NAMALWA (cell line): ENCODE results near the gene MMEL1.

ENCODE experiments used
- DNase-seq: peaks from one replicate; pipeline ENCODE4 v3.0.0-alpha.2; 2015; ENCODE audit warnings: low spot score

Gene MMEL1

GRCh38 chr1:2604844-2605508, 27.8 kb downstream of the MMEL1 start:
- no peak for DNase-seq

DNA sequence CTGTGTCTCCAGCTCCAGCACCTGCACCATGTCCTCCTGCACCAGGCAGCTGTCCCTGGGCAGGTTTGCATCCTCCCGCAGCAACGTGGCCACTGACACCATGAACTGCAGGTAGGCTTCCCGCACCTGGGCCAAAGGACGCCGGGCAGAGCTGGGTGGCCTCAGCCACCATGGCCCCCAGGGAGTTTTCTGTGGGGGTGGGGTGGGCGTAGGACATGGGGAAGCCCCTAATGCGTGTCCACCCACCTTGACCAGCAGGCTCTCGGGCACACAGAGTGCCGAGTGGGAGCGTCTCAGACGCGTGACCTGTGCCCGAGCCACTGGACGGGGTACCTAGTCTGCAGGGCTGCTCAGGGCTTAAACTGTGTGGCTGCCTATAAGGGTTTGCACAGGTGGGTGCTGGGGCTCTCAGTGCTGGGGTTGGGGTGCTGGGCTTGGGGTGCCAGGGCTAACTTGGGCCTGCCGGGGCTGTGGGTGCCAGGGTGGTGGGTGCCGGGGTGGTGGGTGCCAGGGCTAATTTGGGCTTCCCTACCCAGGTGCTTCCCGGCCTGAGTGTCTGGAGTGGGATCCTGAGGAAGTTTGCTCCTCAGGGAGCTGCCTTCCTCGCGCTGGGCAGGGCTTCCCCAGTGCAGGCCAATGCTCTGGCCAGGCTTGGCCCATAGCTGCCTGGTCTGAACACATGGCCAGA, 28.5 kb downstream of the MMEL1 start:
- no peak for DNase-seq

GRCh38 chr1:2603521-2604155, 29.2 kb downstream of the MMEL1 start:
- no peak for DNase-seq

GRCh38 chr1:2602866-2603520, 29.8 kb downstream of the MMEL1 start:
- DNase-seq: no peak

DNA sequence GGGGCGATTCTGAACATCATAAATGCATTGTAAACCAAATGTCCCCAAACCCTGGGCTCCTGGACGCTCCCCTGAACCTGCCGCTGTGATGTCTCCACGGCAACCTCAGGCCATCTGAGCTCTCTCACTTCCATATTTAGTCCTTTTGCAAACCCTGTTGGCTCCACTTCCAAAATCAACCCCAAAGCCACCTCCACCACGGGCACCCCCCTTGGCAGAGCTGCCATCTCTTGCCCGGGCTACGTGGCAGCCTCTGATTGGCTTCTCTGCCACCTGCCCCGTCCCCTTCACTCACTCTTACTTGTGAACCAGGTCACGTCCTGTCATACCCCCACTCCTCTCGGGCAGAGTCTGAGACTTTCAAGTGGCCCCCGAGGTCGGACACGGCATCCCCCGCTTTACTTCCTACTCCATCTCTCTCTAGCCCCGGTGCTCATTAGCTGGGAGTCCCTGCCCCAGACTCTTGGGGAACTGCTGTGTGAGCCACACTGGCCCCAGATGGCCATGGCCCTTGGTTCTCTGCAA, 30.4 kb downstream of the MMEL1 start:
- DNase-seq: no peak

DNA sequence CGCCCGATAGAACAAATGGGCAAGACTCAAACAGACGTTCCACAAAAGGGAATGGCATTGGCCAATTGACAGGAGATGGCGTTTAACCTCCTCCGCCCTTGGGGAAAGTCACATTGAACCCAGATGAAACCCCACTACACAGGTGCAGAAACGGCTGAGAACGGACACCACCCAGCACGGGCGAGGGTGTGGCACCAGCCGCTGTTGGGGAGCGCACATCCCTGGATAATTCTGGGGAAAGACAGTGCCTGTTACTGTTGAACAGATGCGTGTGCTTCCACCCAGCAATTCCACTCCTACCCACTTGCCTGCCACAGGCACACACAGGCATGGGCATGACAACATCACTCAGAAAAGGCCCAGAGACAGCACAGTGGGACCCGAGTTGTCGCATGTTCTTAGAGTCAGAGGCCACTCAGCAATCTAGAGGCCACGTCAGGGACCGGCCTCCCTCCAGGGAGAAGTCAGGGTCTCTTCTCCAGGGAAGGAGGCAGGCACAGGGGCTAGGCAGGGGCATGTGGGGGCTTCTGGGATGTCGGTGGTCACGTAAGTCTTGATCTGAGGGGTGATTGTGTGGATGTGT, 31.0 kb downstream of the MMEL1 start:
- no peak for DNase-seq

GRCh38 chr1:2598329-2598931, 34.4 kb downstream of the MMEL1 start:
- DNase-seq: no peak

DNA sequence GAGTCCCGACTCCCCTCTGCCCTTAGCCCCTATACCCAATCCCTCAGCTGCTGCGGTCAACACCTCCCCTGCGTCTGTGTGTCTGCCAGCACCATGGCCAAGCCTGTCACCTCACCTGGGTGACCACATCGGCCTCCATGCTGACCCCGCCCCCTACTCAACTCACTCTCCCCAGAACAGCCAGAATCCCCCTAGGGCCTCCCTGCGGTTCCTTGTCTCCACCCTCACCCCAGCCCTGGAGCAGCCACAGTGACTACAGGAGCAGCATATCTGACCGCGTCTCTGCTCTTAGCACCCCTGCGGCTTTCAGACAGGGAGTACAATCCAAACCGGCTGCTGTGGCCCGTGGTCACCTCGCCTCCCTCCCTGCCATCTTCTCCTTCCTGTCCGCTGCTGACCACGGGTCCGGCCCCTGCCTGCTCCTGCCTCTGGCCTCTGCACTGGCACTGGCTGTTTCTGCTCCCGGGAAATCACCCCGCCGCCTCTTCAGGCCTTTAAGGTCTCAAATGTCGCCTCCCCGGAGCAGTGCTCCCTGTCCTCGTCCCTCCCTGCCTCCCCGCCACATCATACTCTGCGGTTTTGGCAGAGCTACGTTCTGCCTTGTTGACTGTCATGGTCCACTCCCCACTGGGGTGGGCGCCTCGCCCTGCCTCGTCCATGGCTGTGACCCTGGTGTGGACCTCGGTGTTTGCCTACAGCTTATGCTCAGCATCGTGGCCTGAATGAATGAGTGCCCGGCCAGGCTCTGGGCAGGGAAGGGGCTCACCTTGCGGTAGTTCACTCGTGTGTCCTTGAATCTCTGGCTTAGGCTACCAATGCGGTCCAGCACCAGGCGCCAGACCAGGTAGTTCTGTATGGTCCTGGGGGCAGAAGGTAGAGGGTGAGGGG, 35.1 kb downstream of the MMEL1 start:
- no peak for DNase-seq

- DNase-seq: peak; percentile 51
Measured at GRCh38 chr1:2596530-2597333, 36.1 kb downstream of the MMEL1 start.

DNA sequence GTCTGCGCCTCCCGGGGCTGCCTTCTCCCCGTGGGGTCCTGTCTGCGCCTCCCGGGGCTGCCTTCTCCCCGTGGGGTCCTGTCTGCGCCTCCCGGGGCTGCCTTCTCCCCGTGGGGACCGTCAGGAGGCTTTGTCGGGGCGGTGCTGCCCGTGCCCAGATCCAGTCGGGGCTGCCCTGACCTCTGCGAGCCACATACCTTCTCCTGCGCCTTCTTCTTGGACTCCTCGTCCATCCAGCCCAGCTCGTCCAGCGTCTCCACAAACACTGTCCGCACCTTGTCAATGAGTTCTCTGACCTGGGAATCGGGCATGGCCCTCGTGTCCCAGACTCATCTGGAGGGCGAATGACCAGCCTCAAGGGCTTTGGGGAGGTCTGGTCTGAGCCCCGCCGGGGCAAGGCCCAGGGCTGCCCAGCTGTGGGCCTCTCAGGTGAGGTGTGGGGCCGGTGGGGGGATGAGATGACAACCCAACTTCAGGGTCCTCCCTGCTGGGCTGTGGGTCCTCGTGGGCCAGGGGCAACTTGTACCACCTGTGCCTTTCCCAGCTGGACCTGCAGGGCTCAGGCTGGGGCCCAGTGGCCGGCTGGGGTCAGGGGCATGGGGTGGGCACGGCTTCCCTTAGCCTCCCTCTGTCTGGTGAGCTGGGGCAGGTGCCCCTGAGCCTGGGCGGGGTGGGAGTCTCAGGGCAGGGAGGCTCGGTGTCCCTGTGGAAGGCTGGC, 36.8 kb downstream of the MMEL1 start:
- DNase-seq: no peak

DNA sequence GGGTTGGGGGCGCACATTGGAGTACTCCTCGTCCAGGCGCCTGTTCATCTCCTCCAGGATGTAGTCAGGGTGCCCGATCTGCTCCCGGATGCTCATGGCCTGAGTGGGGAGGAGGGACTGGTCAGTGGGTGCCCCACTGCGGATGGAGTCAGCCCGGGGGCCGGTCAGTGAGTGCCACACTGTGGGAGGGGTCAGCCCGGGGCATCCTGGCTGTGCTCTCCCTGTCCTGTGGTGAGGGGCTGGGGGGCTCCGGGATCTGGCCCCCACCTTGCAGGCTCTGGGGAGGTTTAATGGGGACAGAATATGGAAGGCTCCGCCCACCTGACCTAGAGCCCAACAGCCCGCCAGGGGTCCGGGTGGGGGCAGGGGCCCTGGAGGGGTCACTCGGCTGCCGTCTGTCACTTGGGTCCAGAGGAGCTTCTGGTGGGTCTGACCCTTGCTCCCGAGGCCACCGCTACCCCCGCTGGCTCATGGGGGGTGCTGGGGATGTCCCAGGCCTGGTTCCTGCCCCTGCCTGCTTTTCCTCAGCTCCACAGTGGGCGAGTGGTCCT, 37.5 kb downstream of the MMEL1 start:
- no peak for DNase-seq

DNA sequence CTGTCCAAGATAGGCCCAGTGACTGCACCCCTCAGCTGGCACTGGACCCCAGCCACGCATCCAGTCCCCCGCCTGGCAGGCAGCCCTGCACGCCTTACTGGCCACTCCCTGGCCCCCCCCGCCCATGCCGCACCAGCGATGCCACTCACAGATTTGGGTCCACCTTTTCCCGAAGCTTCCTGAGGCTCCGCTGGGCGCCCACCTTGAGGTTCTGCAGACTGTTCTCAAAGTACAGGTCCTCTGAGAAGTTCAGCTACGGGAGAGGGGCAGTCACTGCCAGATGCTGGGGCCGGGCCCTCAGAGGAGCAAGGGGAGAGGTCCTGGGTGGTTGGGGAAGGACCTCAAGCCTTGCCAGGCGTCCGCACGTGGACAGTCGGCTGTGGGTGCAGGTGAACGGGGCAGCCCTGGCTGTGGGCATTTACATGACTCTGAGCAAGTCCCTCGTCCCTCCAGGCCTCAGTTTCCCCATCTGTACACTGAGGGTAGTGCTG, 38.1 kb downstream of the MMEL1 start:
- DNase-seq: no peak

DNA sequence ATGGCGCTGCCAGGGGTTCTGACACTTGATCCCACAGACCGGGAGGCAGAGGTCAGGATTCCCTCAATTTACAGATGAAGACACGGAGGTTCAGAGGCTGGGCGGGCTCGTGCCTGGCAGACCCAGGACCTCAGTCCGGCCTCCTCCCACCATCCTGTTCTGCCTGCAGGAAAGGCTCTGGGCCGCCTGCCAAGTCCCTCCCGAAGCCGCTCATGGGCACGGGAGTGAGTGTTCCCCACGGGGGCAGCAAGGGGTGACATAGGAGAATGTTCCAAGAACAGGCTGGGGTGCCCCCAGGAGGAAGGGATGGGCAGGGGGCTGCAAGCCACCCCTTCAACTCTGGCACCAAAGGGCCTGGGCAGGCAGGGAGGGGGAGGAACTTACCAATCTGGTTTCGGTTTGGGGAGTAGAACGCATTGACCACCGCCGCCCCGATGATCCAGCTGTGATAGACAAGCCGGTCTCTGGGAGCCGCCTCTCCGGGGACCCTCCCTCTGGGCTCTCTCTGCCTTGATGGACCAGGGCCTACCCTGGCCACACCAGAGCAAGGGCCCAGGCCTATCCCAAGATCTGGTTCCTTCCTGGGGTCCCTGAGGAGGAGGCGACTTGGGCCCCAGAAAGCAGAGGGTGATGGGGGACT, 38.7 kb downstream of the MMEL1 start:
- DNase-seq: no peak

- DNase-seq: no peak
Measured at GRCh38 chr1:2593251-2593878, 39.5 kb downstream of the MMEL1 start.

DNA sequence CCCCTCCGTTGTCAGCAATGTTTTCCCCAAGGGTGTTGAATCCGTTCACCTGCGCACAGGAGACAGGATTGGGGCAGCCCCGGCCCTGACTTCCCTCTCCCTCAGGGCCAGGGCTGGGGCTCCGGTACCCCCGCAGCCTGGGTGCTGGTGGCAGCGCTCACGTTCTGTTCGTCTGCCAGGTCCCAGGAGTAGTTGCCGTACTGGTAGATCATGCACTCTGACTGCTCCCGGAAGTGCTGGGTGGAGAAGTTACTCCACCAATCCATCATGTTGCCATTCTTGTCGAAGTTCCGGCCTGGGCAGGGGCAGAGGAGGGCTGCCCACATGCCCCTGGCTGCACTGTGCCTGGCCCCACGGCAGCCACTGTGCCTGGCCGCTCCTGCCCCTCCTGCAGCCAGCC, 40.1 kb downstream of the MMEL1 start:
- no peak for DNase-seq

DNA sequence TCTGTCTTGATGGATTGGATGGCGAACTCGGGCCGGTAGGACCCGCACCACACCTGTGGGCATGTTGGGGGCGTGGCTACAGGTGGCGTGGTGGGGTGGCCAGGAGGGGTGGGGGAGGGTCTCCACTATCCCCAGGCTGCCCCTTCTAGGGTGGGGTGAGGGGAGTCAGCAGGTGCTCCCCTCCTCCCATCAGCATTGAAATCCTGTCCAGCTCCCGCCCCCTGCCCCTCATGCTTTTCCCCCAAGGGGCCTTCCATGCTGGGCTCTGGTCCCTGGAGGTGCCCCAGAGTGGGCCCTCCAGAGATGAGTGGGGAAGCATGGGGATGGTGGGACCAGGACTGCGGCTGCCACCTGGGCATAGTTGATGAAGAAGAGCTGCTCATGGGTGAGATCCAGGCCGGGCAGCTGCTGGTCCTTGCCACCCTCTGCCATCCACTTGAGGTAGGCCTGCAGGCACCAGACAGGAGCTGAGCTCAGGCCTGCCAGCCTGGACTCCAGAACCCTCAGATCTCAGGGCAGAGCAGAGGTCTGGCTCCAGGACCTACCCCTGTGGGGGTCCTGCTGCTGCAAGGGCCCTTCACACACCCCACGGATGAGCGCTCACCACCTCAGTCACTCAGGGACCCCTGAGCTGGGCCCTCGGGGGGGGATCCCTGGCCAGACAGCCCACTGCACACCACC, 41.1 kb downstream of the MMEL1 start:
- no peak for DNase-seq

DNA sequence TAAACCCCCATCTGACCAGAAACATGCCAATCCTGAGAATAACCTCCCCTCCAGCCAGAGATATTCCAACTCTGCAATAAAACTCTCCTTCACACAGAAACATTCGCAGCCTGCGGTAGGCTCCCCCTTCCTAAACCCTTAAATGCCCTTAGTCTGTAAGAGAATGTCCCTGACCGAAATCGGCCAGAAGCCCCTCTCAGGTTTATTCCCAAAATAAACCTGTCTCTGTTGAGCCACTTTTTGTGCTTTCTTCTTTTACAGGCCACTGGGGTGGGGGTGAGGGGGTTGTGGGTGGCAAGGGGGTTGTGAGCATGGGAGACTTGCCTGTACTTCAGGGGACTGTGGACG, 41.6 kb downstream of the MMEL1 start:
- no peak for DNase-seq
